HG02981 (cell line): Measurements from ENCODE around the gene PTPRN2.

ENCODE experiments used
- ATAC-seq: cut with Tn5 transposase; IDR thresholded peaks from one replicate; pipeline ENCODE4 v1.9.1; 2021; ENCODE audit warnings: mild to moderate bottlenecking, moderate library complexity; ENCODE audit not compliant: unreplicated experiment

Gene PTPRN2

GRCh38 chr7:158581440-158582088, 6.1 kb downstream of the PTPRN2 start:
- no peak for ATAC-seq

GRCh38 chr7:158579662-158580646, 7.7 kb downstream of the PTPRN2 start:
- ATAC-seq = no peak

GRCh38 chr7:158576050-158576762, 11.4 kb downstream of the PTPRN2 start:
- no peak for ATAC-seq

GRCh38 chr7:158574308-158575036, 13.2 kb downstream of the PTPRN2 start:
- ATAC-seq = no peak

- ATAC-seq = no peak
These were observed 14.3 kb downstream of the PTPRN2 start for GRCh38 chr7:158573310-158573709.

GRCh38 chr7:158572000-158572828, 15.4 kb downstream of the PTPRN2 start:
- ATAC-seq = no peak

GRCh38 chr7:158570449-158571170, 17.0 kb downstream of the PTPRN2 start:
- ATAC-seq = no peak

GRCh38 chr7:158569858-158570323, 17.7 kb downstream of the PTPRN2 start:
- ATAC-seq = no peak

GRCh38 chr7:158568974-158569857, 18.4 kb downstream of the PTPRN2 start:
- no peak for ATAC-seq

- no peak for ATAC-seq
These were observed 20.4 kb downstream of the PTPRN2 start for GRCh38 chr7:158567153-158567603.

GRCh38 chr7:158564663-158565035, 23.0 kb downstream of the PTPRN2 start:
- no peak for ATAC-seq

- ATAC-seq = no peak
These were observed 23.5 kb downstream of the PTPRN2 start for GRCh38 chr7:158563911-158564662.

- no peak for ATAC-seq
These were observed 24.6 kb downstream of the PTPRN2 start for GRCh38 chr7:158563051-158563450.

GRCh38 chr7:158562517-158562916, 25.1 kb downstream of the PTPRN2 start:
- ATAC-seq = no peak

GRCh38 chr7:158561659-158562058, 26.0 kb downstream of the PTPRN2 start:
- no peak for ATAC-seq

- ATAC-seq = no peak
These were observed 27.2 kb downstream of the PTPRN2 start for GRCh38 chr7:158560386-158560785.

GRCh38 chr7:158559356-158559755, 28.3 kb downstream of the PTPRN2 start:
- no peak for ATAC-seq
